Activated T-helper 9 cell treated with anti-CD3 and anti-CD28 coated beads, Interleukin-2, amount 50 U/mL, for 16 hours (primary cell): ENCODE data around the gene HCN3.
"Not testable (repeated sequence)": the region's sequence is repeated elsewhere in the genome, so short reads cannot be mapped to it uniquely, and the experiment has no call there.

Source experiments
- DNase-seq: peaks from one replicate; pipeline ENCODE4 v3.0.0-alpha.2; 2020; ENCODE audit warnings: low read depth

HCN3 gene

DNA sequence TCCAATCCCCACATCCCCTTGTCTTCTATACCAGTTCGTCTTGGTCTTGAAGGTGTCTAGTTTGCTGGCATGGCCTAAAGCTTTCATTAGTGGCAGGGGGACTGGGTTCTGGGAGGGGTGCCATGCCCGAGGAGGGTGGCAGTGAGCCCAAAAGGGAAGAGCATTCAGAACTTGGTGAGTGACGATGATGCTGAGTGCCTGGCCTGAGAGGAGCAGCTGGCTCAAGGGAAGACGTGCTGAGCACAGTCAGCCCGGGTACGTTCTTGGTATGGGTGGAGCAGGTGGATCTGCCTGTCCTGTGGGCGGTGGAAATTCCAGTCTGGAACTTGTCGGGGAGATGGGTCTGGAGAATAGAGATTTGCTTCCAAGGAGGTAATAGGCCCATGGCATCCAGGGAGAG is 36.0 kb downstream of the HCN3 start:
- no peak for DNase-seq

DNA sequence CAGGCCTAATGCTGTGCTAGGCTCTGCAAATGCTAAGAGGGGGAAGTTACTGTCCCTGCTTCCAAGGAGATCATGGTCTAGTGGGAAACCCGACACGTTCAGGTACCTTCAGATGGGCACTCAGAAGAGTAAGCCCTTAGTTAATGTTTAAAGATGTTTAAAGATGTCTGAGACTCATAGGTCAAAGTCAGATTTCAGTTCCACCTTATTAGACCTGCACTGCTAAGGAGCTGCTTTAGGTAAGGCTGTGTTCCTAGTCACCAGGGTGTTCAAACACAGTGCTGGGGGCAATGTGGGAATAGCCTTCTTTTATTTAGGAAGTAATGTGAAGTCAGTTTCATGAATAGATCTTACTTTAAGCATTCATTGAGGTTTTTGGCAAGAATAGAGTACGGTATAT is 39.7 kb downstream of the HCN3 start:
- no peak for DNase-seq

DNA sequence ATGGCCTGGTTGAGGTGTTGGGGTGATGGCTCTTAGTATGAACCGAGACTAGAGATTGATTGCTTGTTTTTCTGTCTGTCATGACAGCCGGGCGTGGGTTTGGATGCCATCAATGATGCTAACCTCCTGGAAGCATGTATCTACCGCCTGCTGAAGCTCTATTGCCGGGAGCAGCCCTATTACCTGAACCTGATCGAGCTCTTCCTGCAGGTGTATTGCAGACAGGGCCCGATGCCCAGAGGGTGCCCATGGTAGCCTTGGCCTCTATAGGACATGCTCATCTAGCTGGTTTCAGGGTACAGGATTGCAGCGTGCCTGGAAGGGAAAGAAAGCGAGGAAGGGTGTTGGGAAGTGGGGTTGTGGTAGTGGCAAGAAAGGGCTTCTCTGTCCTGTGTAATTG is 40.8 kb downstream of the HCN3 start:
- no peak for DNase-seq

DNA sequence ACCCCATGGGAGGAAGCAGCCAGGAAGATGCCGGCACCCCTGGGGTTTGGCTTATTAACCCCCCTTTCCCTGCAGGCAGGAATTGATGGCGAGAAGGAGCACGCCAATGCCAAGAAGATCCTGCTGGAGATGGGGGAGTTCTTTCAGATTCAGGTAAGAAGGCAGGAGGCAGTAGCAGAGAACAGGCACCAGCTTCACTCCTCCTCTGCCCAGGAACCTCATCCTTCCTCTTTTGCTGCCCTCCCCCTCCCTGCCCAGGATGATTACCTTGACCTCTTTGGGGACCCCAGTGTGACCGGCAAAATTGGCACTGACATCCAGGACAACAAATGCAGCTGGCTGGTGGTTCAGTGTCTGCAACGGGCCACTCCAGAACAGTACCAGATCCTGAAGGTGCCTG is 42.3 kb downstream of the HCN3 start:
- no peak for DNase-seq

DNA sequence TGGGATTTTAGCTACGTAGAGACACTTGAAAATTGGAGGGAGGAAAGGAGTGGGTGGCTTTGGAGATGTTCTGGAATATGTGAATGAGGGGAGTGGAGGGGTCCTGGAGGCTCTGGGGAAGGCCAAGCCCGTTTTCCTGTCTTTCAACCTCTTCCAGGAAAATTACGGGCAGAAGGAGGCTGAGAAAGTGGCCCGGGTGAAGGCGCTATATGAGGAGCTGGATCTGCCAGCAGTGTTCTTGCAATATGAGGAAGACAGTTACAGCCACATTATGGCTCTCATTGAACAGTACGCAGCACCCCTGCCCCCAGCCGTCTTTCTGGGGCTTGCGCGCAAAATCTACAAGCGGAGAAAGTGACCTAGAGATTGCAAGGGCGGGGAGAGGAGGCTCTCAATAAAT is 43.0 kb downstream of the HCN3 start:
- DNase-seq = no peak

DNA sequence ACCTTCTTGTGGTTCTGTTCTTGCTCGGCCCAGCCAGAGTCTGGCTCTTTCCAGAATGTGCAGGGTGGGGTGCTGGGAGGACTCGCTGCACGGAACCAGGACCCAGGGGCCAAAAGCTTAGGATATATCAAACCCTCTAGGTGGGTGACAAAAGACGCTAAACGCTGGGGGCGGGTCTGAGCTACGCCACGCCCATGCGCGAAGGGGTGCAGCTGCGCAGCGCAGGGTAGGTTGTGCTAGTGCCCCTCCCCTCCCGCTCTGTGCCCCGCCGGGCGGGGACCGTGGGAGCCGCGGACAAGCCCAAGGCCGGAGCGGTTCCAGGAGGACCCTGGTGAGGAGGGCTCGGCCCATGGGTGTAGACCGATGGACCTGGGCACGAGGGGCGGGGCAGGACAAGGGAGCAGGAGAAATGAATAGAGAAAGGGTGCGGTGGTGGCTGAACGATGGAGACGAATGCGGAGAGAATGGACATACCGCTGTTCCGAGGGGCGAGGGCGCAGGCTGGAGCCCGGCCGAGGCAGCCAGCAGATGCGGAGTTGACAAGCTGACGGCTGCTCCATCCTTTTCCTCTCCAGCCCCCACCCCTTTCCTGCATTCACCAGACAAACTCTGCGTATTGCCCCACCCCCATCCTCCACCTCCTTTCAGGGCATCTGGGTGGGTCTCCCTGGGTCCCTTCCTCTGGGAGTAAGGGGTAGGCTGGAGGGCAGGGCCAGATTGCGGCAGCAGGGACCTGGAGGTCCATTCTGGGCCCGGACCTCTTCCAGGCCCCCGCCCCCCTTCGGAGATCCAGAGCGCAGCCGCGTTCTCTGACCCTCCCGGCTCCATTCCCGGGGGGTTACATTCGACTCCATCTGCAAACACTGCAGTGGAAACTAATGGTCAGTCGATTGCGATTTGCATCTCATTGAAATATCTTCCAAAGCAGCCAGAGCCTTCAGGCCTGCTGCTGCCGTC is 43.7 kb downstream of the HCN3 start, which contains the start of gene RUSC1:
RUSC1 (plus strand) TSS at position 234 of the 957 bp plus-strand sequence. CDS start 880 bp downstream, outside the sequence.
- peak; percentile 56 for DNase-seq

DNA sequence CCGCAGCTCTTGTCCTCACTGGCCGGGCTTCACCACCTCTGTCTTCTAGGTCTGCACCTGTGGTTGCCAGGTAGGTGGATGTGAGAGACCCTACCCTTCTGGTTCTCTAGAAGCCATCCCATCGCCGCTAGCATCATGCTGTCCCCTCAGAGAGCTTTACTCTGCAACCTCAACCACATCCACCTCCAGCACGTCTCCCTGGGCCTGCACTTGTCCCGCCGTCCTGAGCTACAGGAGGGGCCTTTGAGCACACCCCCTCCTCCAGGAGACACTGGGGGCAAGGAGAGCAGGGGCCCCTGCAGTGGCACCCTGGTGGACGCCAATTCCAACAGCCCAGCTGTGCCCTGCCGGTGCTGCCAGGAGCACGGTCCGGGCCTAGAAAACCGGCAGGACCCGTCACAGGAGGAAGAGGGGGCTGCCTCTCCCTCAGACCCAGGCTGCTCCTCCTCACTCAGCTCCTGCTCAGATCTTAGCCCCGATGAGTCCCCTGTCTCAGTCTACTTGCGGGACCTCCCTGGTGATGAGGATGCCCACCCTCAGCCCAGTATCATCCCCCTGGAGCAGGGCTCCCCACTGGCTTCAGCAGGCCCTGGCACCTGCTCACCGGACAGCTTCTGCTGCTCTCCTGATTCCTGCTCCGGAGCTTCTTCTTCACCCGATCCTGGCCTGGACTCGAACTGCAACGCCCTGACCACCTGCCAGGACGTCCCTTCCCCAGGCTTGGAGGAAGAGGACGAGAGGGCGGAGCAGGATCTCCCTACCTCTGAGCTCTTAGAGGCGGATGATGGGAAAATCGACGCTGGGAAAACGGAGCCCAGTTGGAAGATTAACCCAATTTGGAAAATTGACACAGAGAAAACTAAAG is 44.6 kb downstream of the HCN3 start:
- no peak for DNase-seq

DNA sequence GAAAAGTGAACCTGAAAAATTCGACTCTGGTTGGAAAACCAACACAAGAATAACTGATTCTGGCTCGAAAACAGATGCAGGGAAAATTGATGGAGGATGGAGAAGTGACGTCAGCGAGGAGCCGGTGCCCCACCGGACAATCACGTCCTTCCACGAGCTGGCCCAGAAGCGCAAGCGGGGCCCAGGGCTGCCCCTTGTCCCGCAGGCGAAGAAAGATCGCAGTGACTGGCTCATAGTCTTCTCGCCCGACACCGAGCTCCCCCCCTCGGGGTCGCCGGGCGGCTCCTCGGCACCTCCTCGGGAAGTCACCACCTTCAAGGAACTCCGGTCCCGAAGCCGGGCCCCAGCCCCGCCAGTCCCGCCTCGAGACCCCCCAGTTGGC is 45.3 kb downstream of the HCN3 start:
- no peak for DNase-seq

DNA sequence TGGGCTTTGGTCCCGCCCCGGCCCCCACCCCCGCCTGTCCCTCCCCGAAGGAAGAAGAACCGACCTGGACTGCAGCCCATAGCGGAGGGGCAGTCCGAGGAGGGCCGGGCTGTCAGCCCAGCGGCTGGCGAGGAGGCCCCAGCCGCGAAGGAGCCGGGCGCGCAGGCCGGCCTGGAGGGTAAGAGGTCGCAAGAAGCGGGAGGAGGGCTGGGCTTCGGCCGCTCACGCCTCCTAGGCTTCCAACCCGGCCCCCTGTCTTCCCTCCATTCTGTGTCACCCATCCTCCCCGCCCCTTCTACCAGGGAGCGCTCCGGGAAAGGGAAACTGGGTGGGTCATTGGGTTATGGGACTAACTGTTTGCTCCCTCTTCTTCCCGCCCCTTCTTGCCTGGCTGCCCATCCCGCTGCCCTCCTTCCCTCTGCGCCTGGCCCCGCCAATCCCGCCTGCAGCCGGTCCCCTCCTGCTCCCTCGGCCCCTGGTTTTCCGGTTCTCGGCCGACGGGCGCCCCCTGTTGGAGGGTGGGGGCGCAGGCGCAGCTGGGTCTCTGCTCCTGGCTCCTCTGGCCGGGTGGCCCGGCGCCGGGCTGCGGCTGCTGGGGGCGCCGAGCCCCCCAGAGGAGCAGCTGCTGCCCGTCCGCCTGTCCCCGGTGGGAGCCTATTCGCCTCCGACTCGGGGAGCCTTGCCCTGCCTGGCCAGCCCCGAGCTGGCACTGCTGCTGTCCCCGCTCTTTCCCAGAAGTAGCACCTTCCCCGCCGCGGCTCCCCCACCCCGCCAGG is 45.9 kb downstream of the HCN3 start:
- DNase-seq = peak; percentile 82

DNA sequence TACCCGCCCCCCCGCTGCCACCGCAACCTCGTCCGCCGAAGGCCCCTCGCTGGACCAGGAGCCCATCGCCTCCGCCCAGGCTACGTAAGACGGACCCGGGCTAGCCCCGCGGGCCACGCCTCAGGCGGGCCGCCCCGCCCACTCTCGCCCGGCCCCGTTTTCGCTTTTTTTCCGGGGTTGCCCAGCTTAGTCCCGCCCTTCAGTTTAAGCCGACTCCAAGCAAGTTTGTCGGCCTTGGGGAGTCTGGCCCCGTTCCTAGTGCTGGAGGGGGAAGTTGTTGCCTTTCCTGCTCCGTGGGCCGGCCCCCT is 46.4 kb downstream of the HCN3 start:
- DNase-seq = peak; percentile 72

DNA sequence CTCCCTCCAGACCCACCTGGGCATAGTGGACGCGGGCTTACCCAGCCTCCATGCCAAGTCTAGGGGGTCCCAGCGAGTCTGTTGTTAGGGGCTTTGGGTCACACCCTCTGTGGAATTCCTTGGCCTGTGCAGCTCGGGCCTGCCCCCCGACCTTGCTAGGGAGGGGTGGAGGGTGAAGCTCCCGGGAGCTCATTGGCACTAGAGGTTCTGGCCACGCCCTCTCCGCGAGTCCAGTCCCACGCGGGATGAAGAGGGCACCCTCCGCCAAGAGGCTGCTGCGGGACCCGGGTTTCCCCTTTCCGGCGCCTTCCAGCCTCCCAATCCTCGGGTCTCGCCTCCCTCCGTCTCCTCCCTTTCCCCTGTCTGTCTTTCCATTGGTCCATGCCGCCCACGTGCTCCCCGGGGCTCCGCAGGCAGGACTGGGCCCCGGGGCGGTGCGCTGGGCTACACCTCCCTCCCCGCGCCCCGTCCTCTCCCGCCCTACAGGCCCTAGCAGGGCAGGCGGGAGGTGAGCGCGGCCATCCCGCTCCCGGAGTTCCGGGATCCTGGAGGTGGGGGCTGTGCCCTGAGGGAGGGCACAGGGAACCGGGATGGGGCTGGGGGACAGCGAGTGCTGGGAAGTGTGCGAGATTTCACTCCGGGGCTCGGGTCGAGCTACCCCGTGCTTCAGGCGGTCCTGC is 46.9 kb downstream of the HCN3 start:
- peak; percentile 83 for DNase-seq

DNA sequence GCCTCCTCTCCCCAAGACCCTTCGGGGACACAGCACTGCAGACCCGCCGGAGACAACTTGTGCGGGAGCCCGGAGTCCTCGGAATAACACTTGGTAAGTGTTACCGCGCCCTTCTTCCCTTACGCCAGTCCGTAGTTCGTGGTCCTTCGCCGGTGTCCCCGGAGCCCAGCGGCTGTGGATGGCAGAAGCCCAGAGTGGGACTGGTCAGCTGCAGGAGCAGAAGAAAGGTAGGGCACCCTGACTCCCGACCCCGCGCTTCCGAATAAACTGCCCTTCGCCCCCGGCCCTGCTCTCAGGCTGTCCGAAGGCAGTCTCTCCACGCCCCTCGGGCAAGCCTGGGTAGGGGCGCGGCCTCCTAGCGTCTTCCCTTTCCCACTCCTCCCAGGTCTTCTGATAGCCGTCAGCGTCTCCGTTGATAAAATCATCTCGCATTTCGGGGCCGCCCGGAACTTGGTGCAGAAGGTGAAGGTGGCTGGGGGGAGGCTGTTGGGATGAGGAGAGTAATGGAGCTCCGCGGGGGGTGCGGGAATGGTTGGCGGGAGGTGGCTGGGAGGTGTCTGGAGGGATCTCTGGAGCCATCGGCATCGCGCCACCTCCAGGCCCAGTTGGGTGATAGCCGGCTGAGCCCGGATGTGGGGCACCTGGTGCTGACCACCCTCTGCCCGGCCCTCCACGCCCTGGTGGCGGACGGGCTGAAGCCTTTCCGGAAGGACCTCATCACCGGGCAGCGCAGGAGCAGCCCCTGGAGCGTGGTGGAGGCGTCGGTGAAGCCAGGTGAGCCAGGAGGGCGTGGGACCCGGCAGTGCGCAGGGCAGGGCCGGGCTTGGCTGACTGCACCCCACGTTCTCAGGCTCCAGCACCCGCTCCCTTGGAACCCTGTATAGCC is 47.7 kb downstream of the HCN3 start:
- DNase-seq = no peak

DNA sequence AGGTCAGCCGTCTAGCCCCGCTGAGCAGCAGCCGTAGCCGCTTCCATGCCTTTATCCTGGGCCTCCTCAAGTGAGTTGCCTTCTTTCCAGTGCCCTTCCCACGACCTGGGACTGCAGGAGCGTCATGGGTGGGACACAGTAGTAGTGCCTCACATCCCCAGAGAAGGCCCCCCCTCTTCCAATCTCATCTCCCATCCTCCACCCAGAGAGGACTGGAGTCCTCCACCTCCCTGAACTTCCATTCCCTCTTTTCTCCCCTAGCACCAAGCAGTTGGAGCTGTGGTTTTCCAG is 48.3 kb downstream of the HCN3 start:
- DNase-seq = no peak

DNA sequence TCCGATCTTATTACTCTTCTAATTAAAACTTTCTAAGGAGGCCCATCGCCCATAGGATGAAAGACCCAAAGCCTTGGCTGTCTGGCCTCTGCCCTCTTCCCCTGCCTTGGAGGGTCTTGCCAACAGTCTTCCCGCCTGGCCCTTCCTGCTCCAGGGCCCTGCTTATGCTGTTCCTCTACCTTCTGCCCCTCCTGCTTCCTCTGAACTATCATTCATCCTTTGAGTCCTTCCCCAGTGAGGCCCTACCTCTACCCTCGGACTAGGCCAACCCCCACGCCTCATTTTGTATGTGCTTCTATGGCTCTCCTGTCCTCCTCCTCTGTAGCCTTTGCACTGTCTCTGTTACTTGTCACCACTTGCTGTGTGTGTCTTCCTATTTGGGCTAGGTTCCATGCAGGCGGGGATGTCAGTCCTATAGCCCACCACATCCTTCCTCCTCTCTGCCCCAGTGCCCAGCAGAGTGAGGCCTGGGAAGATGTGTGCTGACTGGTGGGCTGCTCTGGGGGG is 48.8 kb downstream of the HCN3 start:
- no peak for DNase-seq

DNA sequence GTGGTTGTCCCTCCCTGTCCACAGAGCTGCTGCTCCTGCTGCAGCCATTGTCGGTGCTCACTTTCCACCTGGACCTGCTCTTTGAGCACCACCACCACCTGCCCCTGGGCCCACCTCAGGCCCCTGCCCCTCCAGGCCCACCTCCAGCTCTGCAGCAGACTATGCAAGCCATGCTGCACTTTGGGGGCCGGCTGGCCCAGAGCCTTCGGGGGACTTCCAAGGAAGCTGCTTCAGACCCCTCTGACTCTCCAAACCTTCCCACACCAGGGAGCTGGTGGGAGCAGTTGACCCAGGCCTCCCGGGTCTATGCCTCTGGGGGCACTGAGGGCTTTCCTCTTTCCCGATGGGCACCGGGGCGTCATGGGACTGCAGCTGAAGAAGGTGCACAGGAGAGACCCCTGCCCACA is 49.4 kb downstream of the HCN3 start:
- no peak for DNase-seq

DNA sequence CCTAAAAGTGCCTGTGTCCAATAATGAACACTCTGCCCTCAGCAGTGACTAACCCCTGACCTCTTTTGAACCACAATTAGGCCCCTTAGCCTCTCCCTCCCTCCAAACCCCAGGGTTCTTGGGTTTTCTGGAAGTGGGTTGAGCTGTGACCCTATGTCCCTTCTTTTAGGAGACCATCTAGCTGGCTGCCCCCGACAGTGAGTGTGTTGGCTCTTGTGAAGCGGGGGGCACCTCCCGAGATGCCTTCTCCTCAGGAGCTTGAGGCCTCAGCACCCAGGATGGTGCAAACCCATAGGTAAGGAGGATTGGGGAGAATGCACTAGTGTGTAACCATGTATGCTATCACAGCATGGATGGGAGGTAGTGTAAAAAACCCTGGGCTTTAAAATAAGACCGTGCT is 50.7 kb downstream of the HCN3 start:
- no peak for DNase-seq

DNA sequence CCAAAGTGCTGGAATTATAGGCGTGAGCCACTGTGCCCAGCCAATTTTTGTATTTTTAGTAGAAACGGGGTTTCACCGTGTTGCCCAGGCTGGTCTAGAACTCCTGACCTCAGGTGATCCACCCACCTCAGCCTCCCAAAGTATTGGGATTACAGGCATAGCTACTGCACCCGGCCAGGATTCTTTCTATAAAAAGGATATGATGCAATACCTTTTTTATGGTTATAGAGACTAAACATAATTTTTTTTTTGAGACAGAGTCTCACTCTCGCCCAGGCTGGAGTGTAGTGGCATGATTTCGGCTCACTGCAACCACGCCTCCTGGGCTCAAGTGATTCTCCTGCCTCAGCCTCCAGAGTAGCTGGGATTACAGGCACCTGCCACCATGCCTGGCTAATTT is 51.6 kb downstream of the HCN3 start:
- DNase-seq = not testable (repeated sequence)

DNA sequence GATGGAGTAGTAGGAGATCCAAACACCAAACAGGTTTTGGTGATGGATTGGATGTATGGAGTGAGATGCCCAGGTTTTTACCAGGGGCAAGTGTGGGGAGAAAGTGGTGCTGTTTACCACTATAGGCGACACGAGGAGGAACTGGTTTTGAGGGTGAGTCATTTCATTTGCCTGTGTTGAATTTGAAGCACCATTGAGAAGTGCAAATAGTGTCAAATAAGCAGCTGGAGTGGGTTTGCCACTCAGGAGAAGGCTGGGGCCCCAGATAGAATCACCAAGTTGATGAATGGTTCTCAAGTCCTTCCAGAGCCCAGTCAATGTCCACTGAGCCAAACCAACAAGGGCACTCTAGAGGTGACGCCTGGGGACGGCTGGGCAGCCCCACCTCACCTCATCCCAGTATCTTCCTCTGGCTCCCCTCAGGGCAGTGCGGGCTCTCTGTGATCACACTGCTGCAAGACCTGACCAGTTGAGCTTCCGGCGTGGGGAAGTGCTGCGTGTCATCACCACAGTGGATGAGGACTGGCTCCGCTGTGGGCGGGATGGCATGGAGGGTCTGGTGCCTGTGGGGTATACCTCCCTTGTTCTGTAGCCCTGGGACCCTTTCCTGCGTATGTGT is 52.8 kb downstream of the HCN3 start:
- DNase-seq = no peak

DNA sequence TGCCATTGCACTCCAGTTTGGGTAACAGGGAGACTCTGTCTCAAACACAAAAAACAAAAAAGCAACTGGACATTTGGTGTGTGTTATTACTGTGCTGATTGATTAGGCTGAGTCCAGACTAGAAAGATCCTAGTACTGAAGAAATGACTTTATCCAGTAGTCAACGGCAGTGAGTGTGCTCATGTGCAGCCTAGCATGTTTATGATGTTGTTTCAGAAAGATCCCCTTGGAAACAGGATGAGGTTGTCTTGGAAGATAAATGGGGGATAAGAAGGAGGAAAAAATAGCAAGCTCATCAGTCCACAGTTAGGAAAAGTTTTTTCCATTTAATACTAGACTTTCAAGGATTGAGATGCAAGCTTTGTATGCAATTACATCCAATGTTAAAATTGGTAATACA is 57.7 kb downstream of the HCN3 start:
- no peak for DNase-seq
